ENCODE data around the gene KLK6.

- TF ChIP-seq POLR2A (IDR thresholded peaks at IDR 0.05), result no peak
- TF ChIP-seq CTCF (IDR thresholded peaks at IDR 0.05), result no peak
These were observed 9.5 kb upstream of the KLK6 start for GRCh38 chr19:50978772-50979390.
